Thyroid gland (tissue), 4 donors: ENCODE measurements around the gene TST. TPM values are rescaled to one million over a fixed set of nuclear protein-coding genes. Genes with fewer than 3 reads are reported as not detected.

Experiments used
- DNase-seq, 2 donors: peaks; one replicate each; pipeline ENCODE4 v3.0.0-alpha.2; 2019
- H3K27ac ChIP-seq, 3 donors: fragments of 200-600 bp; sonication (generic); 1 replicate in 2 of 3; 2 replicates in 1 of 3; pipeline ENCODE4 v1.5.1; 2016 to 2019; ENCODE audit warnings: mild to moderate bottlenecking in 1 of 3, moderate library complexity in 1 of 3
- H3K27me3 ChIP-seq: fragments of 200-600 bp; sonication (generic); one replicate; pipeline ENCODE4 v1.5.1; 2019
- H3K36me3 ChIP-seq, 2 donors: fragments of 200-600 bp; sonication (generic); one replicate each; pipeline ENCODE4 v1.5.1; 2016 to 2019
- H3K4me1 ChIP-seq, 2 donors: fragments of 200-600 bp; sonication (generic); one replicate each; pipeline ENCODE4 v1.5.1; 2017 to 2019
- H3K4me3 ChIP-seq, 3 donors: fragments of 200-600 bp; sonication (generic); replicated peaks in 1 of 3; 1 replicate in 2 of 3; 2 replicates in 1 of 3; pipeline ENCODE4 v1.5.1; 2016; ENCODE audit warnings: mild to moderate bottlenecking in 1 of 3
- H3K9me3 ChIP-seq: fragments of 200-600 bp; sonication (generic); one replicate; pipeline ENCODE4 v1.5.1; 2017
- POLR2A ChIP-seq, 2 donors: fragments of 450-650 bp; IDR thresholded peaks; one replicate each; pipeline ENCODE4 v1.6.1; 2017; ENCODE audit warnings: antibody characterized with exemption in 2 of 2, mild to moderate bottlenecking in 2 of 2, moderate library complexity in 1 of 2
- WGBS, 2 donors: methylation state at CpG; one replicate each; pipeline ENCODE4 v1.1.5; 2017; 5-methylcytosine and 5-hydroxymethylcytosine counted together
- intact Hi-C: fragments of 100-400 bp; cut with DNase I; formaldehyde crosslinking; loops from one replicate; pipeline ENCODE4 v1.15.1; 2023
- total RNA-seq, 4 donors: library from RNA; depleted of rRNA; stranded (reverse); fragments of >200 nt; gene quantifications; one replicate each; pipeline ENCODE4 v1.2.3, GENCODE V29; 2016
- TF ChIP-seq, protein P1 (sequence below), 6 experiments: fragments of 200-600 bp in 3 of 6; fragments of 450-650 bp in 3 of 6; sonication (generic) in 3 of 6; IDR thresholded peaks; one replicate each; pipeline ENCODE4 v1.5.1; 2016 to 2019; ENCODE audit warnings: antibody characterized with exemption in 6 of 6, mild to moderate bottlenecking in 2 of 6, inconsistent platforms in 1 of 6, moderate library complexity in 1 of 6

Gene TST
- total RNA-seq, 4 donors from 2014 or later: 35.7 to 51.2 (median 37.8) TPM

DNA sequence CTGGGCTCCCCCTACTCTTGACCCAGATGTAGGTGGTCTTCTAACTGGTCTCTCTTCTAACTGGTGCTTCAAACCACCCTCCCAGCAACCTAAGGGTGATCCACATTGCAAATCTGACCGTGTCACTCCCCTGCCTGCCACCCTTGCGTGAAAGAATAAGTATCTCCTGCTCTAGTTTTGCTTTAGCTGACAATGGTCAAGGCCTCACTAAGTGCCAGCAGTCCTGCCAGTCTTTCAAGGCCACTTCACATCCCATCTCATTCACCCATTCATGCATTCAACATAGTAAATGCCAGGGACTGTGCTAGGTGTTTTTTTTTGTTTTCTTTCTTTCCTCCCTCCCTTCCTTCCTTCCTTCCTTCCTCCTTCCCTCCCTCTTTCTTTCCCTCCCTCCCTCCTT lies 30.0 kb upstream of the TST start:
- no peaks in the 10 kb centered on the region for H3K36me3 ChIP-seq
- peak overlapping the region; percentile 52 to 76 (median 61) for H3K27ac ChIP-seq
- no peak overlapping the region for H3K4me3 ChIP-seq
- DNase-seq: peak; percentile 82 to 86
- 31 to 42% methylated on average over 2 of the region's 2 CpGs for WGBS, 2 donors
- H3K4me1 ChIP-seq: peaks cover 8 to 28% of the 10 kb centered on the region in 2 donors
- H3K9me3 ChIP-seq: no peaks in the 10 kb centered on the region
- intact Hi-C loops: no loop called here
- TF ChIP-seq POLR2A (IDR thresholded peaks at IDR 0.05): no peak
- H3K27me3 ChIP-seq: no peaks in the 10 kb centered on the region

DNA sequence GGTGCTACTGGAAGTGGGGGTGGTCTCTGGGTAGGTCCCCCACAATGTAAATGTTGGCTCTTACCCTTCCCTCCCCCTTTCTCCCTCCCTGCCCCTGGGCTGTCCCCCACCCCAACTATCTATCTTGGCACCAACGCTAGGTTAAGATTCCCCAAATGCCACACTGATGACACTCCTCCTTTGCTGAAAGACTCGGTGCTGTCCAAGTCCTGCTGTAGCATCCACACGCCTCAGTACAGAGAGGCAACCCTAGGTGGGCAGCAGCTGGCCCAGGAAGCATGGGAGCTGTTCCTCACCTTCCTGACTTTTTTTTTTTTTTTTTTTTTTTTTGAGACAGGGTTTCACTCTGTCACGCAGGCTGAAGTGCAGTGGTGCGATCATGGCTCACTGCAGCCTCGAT lies 28.9 kb upstream of the TST start:
- intact Hi-C loops: no loop called here
- H3K9me3 ChIP-seq: no peaks in the 10 kb centered on the region
- 85 to 91% methylated on average over 6 of the region's 6 CpGs for whole genome bisulfite sequencing, 2 donors
- H3K4me1 ChIP-seq: peaks cover 8 to 39% of the 10 kb centered on the region in 2 donors
- no peaks in the 10 kb centered on the region for H3K27me3 ChIP-seq
- no peak for TF ChIP-seq POLR2A (IDR thresholded peaks at IDR 0.05)
- TF ChIP-seq, protein P1, sequence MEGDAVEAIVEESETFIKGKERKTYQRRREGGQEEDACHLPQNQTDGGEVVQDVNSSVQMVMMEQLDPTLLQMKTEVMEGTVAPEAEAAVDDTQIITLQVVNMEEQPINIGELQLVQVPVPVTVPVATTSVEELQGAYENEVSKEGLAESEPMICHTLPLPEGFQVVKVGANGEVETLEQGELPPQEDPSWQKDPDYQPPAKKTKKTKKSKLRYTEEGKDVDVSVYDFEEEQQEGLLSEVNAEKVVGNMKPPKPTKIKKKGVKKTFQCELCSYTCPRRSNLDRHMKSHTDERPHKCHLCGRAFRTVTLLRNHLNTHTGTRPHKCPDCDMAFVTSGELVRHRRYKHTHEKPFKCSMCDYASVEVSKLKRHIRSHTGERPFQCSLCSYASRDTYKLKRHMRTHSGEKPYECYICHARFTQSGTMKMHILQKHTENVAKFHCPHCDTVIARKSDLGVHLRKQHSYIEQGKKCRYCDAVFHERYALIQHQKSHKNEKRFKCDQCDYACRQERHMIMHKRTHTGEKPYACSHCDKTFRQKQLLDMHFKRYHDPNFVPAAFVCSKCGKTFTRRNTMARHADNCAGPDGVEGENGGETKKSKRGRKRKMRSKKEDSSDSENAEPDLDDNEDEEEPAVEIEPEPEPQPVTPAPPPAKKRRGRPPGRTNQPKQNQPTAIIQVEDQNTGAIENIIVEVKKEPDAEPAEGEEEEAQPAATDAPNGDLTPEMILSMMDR (IDR thresholded peaks at IDR 0.05): no peak
- H3K27ac ChIP-seq: no peak overlapping the region
- H3K4me3 ChIP-seq: no peak overlapping the region
- H3K36me3 ChIP-seq: no peaks in the 10 kb centered on the region
- no peak for DNase-seq

DNA sequence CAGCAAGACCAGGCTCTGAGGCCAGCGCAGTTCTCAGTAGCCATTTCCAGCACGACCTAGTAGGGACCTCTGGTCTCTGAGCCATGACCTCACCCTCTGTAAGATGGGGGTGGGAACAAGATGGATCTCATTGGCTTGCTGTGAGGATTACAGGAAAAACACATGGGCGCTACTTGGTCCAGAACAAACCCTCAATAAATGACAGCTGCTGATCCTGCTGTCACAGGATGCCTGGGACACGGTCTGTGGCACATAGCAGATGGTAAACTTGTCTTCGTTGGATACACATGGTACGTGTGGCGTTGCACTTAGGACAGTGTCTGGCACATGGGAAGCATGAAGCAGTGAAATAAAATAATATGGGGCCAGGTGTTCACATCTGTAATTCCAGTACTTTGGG lies 27.8 kb upstream of the TST start:
- Histone ChIP-seq H3K36me3 (no peaks in the 10 kb centered on the region), H3K27ac (no peak overlapping the region), H3K4me3 (no peak overlapping the region), H3K9me3 (no peaks in the 10 kb centered on the region), H3K27me3 (no peaks in the 10 kb centered on the region), H3K4me1 (peaks cover 8 to 33% of the 10 kb centered on the region in 2 donors)
- intact Hi-C loops: no loop called here
- TF ChIP-seq, protein P1 (IDR thresholded peaks at IDR 0.05): no peak
- no peak for TF ChIP-seq POLR2A (IDR thresholded peaks at IDR 0.05)
- 88 to 98% methylated on average over 6 to 7 of the region's 7 CpGs for WGBS, 2 donors
- DNase-seq: no peak

DNA sequence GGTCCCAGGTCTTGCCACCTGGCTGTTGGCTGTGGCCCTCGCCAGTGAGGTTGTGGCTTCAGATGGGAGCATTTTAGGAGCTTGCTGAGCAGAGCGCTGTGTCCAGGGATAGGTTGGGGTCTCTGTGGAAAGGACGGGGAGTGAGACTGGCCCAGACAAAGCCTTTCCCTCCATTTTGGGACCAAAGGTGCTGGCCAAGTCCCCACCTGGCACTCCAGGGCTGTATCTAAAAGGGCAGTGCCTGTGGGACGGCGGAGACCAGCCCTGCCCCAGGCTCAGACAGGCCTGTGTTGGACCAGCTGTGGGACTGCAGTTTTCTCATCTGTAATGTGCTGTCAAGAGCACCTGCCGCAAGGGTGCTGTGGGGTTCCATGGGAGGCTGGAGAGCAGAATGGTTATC lies 27.3 kb upstream of the TST start:
- Histone ChIP-seq H3K9me3 (no peaks in the 10 kb centered on the region), H3K27ac (no peak overlapping the region), H3K36me3 (no peaks in the 10 kb centered on the region), H3K4me3 (no peak overlapping the region), H3K4me1 (peaks cover 8 to 31% of the 10 kb centered on the region in 2 donors), H3K27me3 (no peaks in the 10 kb centered on the region)
- WGBS, 2 donors: 90 to 93% methylated on average over 6 of the region's 6 CpGs
- TF ChIP-seq, protein P1 (IDR thresholded peaks at IDR 0.05): no peak
- no peak for DNase-seq
- intact Hi-C loops: no loop called here

DNA sequence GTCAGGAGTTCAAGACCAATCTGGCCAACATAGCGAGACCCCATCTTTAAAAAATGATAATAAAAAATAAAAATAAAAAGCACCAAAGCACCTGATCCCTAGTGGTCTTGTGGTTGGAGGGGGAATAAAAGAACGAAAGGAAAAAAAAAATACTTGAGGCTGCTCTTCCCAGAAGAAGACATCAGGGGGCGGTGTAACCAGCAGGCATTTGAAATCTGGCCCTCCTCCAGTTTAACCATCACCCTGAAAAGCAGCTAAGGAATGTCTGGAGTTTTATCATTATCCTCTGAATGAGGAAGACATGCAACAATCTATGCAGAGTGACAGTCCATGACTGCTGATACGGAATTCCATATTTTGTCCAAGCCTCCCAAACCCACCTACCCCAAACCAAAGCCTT lies 26.7 kb upstream of the TST start:
- intact Hi-C loops: no loop called here
- Histone ChIP-seq H3K27me3 (no peaks in the 10 kb centered on the region), H3K4me3 (no peak overlapping the region), H3K36me3 (no peaks in the 10 kb centered on the region), H3K27ac (no peak overlapping the region), H3K9me3 (no peaks in the 10 kb centered on the region), H3K4me1 (peaks cover 8 to 31% of the 10 kb centered on the region in 2 donors)
- no peak for DNase-seq
- 45 to 54% methylated on average over 4 of the region's 4 CpGs for WGBS, 2 donors
- TF ChIP-seq, protein P1 (IDR thresholded peaks at IDR 0.05): peak in 2 of 6 experiments; percentile 14 to 42
- no peak for TF ChIP-seq POLR2A (IDR thresholded peaks at IDR 0.05)
